Skin of body (tissue), 2 donors: ENCODE data around the gene S100A5. TPM values are rescaled to one million over a fixed set of nuclear protein-coding genes. Genes with fewer than 3 reads are reported as not detected.
A peak's percentile ranks its signal among the peaks of the same experiment; 100 is the strongest.

Experiments
- DNase-seq: peaks from one replicate; lab custom pipeline; 2025; lab: John Stamatoyannopoulos, UW
- total RNA-seq: library from RNA; depleted of rRNA; stranded (reverse); fragments of >200 nt; gene quantifications from one replicate; pipeline ENCODE4 v1.2.3, GENCODE V29; 2014

S100A5 gene
- total RNA-seq, 1 donor from 2014 or later = not detected

- no peak for DNase-seq
Measured at GRCh38 chr1:153548722-153549688, 8.3 kb upstream of the S100A5 start, which contains the start of gene S100A3. TSS of gene S100A3 (minus strand) at chr1:153549258. CDS start at chr1:153548485, 773 bp downstream.

DNA sequence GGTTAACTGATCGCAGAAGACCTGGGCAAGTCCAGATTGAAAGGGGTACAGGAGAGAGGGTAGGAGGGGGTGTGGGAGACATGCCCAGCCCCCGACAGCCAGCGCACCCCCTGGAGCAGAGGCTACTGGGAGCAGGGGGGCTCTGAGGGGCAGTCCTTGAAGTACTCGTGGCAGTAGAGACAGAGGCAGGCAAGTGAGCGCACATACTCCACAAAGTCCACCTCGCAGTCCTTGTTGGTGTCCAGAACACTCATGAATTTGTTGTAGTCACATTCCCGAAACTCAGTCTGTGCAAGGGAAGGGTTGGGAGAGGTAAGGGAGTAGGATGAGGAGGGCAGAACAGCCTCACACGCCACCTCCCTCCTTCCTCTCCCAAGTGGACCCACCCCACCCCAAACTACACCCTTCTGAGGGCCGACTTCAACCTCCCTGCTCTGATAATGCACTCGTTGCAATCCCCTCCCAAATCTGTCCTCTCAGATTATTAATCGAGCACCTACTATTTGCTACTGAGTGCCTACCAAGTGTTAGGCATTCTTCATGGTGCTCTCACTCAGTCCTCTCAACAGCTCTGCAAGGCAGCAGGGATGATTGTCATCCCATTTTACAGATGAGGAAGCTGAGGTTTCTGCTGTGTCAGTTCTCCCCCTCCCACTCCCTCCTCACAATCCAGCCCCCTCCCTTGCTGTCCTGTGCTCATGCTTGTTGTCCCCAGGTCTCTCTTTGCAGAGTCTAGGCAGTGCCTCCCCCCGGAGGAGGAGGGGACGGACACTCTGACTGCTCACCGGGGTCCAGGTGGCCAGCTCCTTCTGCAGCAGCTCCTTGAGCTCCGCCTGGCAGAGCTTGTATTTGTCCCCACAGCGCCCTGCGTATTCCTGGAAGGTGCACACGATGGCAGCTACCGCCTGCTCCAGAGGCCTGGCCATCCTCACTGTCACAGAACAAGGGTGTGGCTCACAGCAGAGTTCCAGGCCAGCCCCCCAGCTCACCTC, 7.1 kb upstream of the S100A5 start:
- DNase-seq = no peak

DNA sequence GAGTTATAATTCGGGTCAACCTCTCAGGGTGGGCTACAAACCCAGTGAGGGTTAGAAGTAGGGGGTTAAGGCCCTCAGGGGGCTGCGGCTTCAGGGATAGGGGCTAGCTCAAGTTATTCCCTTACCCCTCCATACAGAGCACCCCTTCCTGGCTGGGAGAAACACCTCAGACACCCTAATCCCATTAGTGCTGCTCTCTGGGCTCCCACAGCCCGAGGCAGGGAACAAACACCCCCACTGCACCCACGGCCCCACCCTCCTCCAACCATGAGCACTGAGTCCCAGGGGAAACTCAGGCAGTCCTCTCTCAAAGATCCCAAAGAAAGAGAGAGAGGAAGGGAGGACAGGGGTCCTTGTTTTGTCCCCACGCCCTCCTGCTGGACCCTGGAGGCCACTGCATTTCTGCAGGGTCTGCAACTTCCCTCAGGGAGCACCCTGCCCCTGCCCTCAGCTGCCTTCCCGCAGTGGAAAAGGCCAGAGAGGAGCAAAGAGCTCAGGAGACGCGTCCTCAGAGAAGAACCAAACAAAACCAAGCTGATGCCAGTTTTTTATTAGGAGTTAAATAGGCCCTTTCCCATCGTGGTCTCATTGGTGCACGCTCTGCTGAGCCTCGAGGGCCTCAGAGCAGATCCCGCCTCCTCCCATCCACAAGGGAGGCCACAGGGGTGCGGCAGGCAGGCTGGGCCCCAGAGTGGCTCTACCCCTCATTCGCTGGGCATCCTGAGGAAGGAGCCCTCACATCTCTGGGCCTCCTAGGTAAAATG, 6.2 kb upstream of the S100A5 start:
- DNase-seq = peak; percentile 42

- DNase-seq = no peak
Measured at GRCh38 chr1:153546371-153546770, 5.6 kb upstream of the S100A5 start.

DNA sequence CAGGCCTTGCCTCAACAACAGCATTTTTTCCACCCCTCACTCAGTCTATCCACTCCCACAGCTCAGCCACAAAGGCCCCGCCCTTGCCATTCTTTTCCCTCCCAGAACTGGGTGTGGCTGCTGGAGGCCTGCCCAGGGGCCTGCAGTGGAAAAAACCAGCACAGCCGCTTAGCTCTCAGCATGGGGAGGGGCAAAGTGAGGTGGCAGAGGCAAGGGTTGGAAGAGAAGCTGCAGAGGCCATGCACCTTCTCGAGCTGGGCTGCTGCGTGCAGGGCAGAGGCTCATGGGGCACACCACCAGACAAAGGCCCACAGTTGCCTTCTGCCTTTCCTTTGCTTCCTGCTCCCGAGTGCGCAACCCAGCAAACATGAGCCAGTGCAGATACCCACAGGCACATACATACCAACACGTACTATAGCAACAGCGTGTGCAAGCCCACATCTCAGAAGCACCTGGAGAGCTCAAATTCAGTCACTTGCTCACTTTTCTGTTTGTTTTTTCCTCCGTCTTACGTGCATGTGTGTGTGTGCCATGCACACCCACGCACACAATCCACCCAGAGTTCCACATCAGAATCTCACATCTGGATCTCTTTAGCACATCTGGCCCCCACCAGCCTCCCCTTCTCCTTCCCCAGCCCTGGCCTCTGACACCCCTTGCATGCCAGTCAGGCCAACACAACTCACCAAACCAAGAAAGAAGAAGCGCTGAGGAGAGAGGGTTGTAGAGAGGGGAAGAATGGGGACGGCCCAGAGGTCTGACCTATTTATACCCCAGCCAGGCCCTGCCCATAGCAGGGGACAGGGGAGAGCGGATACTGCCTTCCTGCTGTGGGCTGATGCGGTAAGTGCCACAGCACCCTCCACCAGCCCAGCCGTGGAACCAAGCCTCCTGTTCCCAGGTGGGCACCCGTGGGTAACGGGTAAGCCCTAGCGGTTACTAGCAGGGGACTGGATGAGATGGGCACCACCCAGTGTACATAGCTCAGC, 4.6 kb upstream of the S100A5 start, which contains the start of gene S100A4:
S100A4 (minus strand) TSS at position 740 of the 989 bp plus-strand sequence. CDS start 1,012 bp downstream, outside the sequence.
- DNase-seq = peak; percentile 96

DNA sequence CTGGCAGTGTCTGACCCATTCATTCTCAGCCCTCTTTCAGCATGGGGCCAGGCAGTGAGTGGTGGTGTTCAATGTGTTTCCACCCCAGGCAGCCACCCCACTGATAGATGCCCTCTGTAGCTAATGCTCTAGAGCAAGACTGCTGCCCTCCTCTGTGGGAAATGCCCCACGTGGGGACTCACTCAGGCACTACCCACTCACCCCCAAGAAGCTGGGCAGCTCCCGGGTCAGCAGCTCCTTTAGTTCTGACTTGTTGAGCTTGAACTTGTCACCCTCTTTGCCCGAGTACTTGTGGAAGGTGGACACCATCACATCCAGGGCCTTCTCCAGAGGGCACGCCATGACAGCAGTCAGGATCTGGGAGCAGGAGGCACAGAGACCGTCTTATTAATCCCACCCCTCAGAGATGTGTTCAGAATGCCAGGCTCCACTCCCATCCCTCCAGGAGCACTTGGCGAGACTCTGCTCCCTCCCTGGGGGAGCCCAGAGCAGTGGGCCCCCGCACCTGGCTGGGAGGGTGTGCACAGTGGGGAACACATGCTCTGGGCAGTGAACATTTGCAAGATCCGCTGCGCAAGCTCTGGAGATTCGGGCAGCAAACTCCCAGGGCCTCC, 3.8 kb upstream of the S100A5 start:
- peak; percentile 70 for DNase-seq

DNA sequence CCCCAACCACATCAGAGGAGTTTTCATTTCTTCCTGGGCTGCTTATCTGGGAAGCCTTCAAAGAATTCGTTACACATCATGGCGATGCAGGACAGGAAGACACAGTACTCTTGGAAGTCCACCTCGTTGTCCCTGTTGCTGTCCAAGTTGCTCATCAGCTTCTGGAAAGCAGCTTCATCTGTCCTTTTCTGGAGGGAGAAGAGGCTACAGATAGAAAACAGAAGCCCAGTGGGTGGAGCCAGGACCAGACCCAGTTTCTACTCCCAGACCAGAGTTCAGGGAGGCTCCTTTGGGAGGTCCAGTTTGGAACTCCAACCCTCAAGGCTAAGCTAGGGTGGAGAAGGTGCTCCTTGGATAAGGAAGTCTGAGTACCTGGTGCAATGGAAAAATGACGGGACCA, 3.0 kb upstream of the S100A5 start:
- no peak for DNase-seq

- DNase-seq = no peak
Measured at GRCh38 chr1:153542956-153543711, 2.4 kb upstream of the S100A5 start.

GRCh38 chr1:153541641-153542590, 1.2 kb upstream of the S100A5 start:
- DNase-seq = no peak

DNA sequence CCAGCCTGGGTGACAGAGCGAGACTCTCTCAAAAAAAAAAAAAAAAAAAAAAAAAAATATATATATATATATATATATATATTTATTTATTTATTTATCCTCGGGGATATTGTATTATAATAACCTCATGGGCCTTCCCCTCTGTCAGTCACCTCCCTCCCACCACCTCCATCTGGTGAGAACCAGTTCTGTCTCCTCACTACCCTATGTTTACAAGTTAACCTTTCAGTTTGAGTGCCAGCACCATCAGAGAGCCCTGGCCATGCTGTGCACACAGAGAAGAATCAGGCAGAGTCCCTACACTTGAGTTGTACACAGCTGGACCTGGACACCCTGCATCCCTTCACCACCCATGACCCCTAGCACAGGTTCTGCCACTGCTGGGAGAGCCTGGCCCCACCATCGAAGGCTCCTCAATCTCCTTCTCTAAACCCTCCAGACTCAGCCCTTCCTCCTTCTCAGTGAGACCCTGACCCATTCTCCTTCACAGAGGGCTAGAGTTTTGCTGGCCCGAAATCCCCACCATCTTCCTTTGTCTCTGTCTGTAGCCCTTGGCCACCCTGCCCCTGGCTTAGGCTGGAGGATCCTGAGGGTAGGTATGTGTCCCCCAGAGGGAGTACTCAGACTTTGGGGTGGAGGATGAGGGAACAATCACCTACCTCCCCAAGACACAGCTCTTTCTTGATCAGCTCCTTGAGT, 1.2 kb downstream of the S100A5 start:
- no peak for DNase-seq

DNA sequence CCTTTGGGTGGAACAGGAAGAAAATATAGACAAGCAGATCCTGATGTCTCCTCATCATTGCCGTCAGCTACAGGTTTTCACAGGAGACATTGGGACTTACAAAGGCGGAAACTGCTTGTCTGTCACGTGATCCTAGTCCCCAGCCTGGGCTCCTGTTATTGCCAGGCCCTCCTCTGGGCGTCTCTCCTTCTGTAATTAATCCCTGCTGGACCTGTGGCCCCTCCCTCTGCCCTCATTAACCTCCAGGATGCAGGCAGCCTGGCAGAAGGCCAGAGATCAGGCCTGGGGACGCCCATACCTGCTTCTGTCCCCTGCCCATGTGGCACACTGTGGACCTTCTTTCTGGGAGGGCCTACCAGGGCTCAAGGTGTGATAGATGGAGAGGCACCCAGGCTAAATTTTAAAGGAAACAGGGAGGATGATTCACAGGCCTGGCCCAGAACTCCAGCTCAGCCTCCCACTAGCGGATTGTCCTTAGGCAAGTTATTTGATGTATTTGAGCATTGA, 2.4 kb downstream of the S100A5 start:
- DNase-seq = no peak

DNA sequence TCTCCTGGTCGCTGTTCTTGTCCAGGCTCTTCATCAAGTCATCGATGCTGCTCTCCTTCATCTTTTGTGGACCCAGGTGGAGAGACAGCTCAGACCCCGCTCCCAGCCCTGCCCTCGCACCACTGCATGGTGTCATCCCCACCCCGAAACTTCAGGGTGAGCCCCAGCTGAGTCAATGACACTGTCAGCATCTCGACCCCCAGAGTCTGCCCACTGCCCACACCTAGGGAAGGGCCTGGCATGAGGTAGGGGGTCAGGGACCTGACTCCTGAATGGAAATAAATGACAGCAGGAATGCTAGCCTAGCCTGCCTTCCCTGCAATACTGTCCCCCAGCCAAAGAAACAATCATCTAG, 3.4 kb downstream of the S100A5 start:
- no peak for DNase-seq

- no peak for DNase-seq
Measured at GRCh38 chr1:153536671-153537375, 3.9 kb downstream of the S100A5 start.

- DNase-seq = peak; percentile 83
Measured at GRCh38 chr1:153536012-153536670, 4.6 kb downstream of the S100A5 start.
